GM12892 (cell line): ENCODE measurements around the gene PCSK9.

Source experiments
- POLR2A ChIP-seq: IDR thresholded peaks from 2 replicates; pipeline ENCODE4 v1.6.1; 2011; ENCODE audit warnings: low read depth, low read length, control low read depth
- POLR2AphosphoS5 ChIP-seq: IDR thresholded peaks from 2 replicates; pipeline ENCODE4 v1.6.1; 2011; ENCODE audit warnings: low read depth, low read length, control low read depth

- TF ChIP-seq POLR2A (no peak), POLR2AphosphoS5 (no peak)
Measured at GRCh38 chr1:55095095-55095494, 55.7 kb downstream of the PCSK9 start.
